ENCODE results near the gene ERICH4. TPM values are rescaled to one million over a fixed set of nuclear protein-coding genes. Genes with fewer than 3 reads are reported as not detected.

ERICH4 gene
- total and polyA plus RNA-seq, 12 donors, result 0.10 to 0.37 TPM; not detected in 10

- intact Hi-C loops (cut with DNase I), result no loop called here
- DNase-seq (no peak), ATAC-seq (no peak)
- H3K27me3 ChIP-seq, result peaks cover 0 to 46% (median 23%) of the 10 kb centered on the region in 7 donors
- no peak overlapping the region for H3K4me3 ChIP-seq
- no peak overlapping the region for H3K27ac ChIP-seq
- H3K36me3 ChIP-seq, result no peaks in the 10 kb centered on the region
- H3K4me1 ChIP-seq, result peaks cover 3 to 64% (median 16%) of the 10 kb centered on the region in 9 donors
- H3K9me3 ChIP-seq, result no peaks in the 10 kb centered on the region
- TF ChIP-seq CTCF (IDR thresholded peaks at IDR 0.05), result no peak
Observed at GRCh38 chr19:41476583-41476982, 33.6 kb downstream of the ERICH4 start.

- peaks cover 0 to 41% (median 10%) of the 10 kb centered on the region in 7 donors for H3K27me3 ChIP-seq
- H3K4me1 ChIP-seq, result peaks cover 3 to 69% (median 17%) of the 10 kb centered on the region in 9 donors
- no peak for TF ChIP-seq CTCF (IDR thresholded peaks at IDR 0.05)
- 48 to 50% methylated on average over 8 of the region's 8 CpGs for WGBS, 2 donors
- peaks cover 0 to 5% (median 0%) of the 10 kb centered on the region in 11 donors for H3K9me3 ChIP-seq
- DNase-seq (peak in 1 of 2 donors; percentile 17), ATAC-seq (no peak)
- intact Hi-C loops (cut with DNase I), result no loop called here
- H3K36me3 ChIP-seq, result no peaks in the 10 kb centered on the region
- peak overlapping the region in 9 of 10 donors; percentile 62 to 87 (median 81) for H3K27ac ChIP-seq
- peak overlapping the region in 9 of 10 donors; percentile 9 to 52 (median 35) for H3K4me3 ChIP-seq
Observed at GRCh38 chr19:41478171-41478570, 35.2 kb downstream of the ERICH4 start.

- no peak for DNase-seq
- ATAC-seq, result peak; percentile 66 to 88 (median 82)
- intact Hi-C loops (cut with DNase I), result no loop called here
- no peak for TF ChIP-seq CTCF (IDR thresholded peaks at IDR 0.05)
- Histone ChIP-seq H3K27ac (peak overlapping the region; percentile 62 to 87 (median 82)), H3K27me3 (peaks cover 0 to 35% (median 7%) of the 10 kb centered on the region in 7 donors), H3K4me1 (peaks cover 3 to 69% (median 17%) of the 10 kb centered on the region in 9 donors), H3K36me3 (peaks cover 0 to 5% (median 0%) of the 10 kb centered on the region in 9 donors), H3K9me3 (peaks cover 0 to 5% (median 0%) of the 10 kb centered on the region in 11 donors), H3K4me3 (peak overlapping the region in 9 of 10 donors; percentile 9 to 52 (median 35))
- WGBS, 2 donors, result 47 to 51% methylated on average over 15 of the region's 15 CpGs
Observed at GRCh38 chr19:41478875-41479756, 36.2 kb downstream of the ERICH4 start.

- TF ChIP-seq CTCF (IDR thresholded peaks at IDR 0.05), result no peak
- peaks cover 0 to 34% (median 6%) of the 10 kb centered on the region in 7 donors for H3K27me3 ChIP-seq
Observed at GRCh38 chr19:41479757-41480191, 36.8 kb downstream of the ERICH4 start.

More at GRCh38 chr19:41479757-41480191, 36.8 kb downstream of the ERICH4 start:
- WGBS, 2 donors, result 55 to 64% methylated on average over 8 of the region's 8 CpGs
- peak; percentile 50 to 69 for DNase-seq
- intact Hi-C loops (cut with DNase I), result loop anchor here in 1 of 10 donors (5.0 kb wide), 1 partner anchor 32 kb away; no protein-coding TSS in a partner anchor
- peak; percentile 64 to 92 (median 87) for ATAC-seq
- Histone ChIP-seq H3K4me3 (peak overlapping the region in 5 of 10 donors; percentile 25 to 51 (median 44)), H3K9me3 (peaks cover 0 to 5% (median 0%) of the 10 kb centered on the region in 11 donors), H3K36me3 (peaks cover 0 to 5% (median 0%) of the 10 kb centered on the region in 9 donors), H3K4me1 (peaks cover 3 to 69% (median 17%) of the 10 kb centered on the region in 9 donors), H3K27ac (peak overlapping the region; percentile 34 to 87 (median 81))
